SK-N-MC (cell line): ENCODE data around the gene ADAMTS4.
"Not testable (repeated sequence)": the region's sequence is repeated elsewhere in the genome, so short reads cannot be mapped to it uniquely, and the experiment has no call there.

Experiments used
- DNase-seq: peaks from one replicate; pipeline ENCODE4 v3.0.0-alpha.2; 2011; ENCODE audit warnings: low read depth, low spot score
- H3K27ac ChIP-seq: fragments of 200-600 bp; sonication (generic); 2 replicates; pipeline ENCODE4 v1.5.1; 2016; ENCODE audit warnings: mixed run types
- H3K36me3 ChIP-seq: fragments of 200-600 bp; sonication (generic); 2 replicates; pipeline ENCODE4 v1.6.1; 2017; ENCODE audit warnings: antibody characterized with exemption, low read length, mixed read lengths; ENCODE audit not compliant: insufficient read depth
- H3K4me3 ChIP-seq: fragments of 200-600 bp; sonication (generic); 2 replicates; pipeline ENCODE4 v1.5.1; 2016
- H3K9ac ChIP-seq: fragments of 200-600 bp; sonication (generic); 2 replicates; pipeline ENCODE4 v1.8.0; 2017; ENCODE audit warnings: mixed run types, mixed read lengths; ENCODE audit not compliant: insufficient read length
- H3K9me3 ChIP-seq: fragments of 200-600 bp; sonication (generic); 2 replicates; pipeline ENCODE4 v1.6.1; 2017; ENCODE audit warnings: low read depth, mild to moderate bottlenecking, antibody characterized with exemption, low read length, moderate library complexity, mixed read lengths
- EZH2 ChIP-seq: fragments of 200-600 bp; sonication (generic); IDR thresholded peaks from one replicate; pipeline ENCODE4 v1.6.1; 2017; ENCODE audit warnings: antibody characterized with exemption
- FOXP2 ChIP-seq: optimal IDR thresholded peaks from 2 replicates; pipeline ENCODE3; 2011; ENCODE audit warnings: mild to moderate bottlenecking, moderate library complexity; ENCODE audit not compliant: insufficient read depth; ENCODE audit errors: extremely low read length, control extremely low read depth
- POLR2AphosphoS5 ChIP-seq: IDR thresholded peaks from 2 replicates; pipeline ENCODE4 v1.6.1; 2012; ENCODE audit warnings: mild to moderate bottlenecking, low read depth, low read length, borderline replicate concordance

ADAMTS4 gene

DNA sequence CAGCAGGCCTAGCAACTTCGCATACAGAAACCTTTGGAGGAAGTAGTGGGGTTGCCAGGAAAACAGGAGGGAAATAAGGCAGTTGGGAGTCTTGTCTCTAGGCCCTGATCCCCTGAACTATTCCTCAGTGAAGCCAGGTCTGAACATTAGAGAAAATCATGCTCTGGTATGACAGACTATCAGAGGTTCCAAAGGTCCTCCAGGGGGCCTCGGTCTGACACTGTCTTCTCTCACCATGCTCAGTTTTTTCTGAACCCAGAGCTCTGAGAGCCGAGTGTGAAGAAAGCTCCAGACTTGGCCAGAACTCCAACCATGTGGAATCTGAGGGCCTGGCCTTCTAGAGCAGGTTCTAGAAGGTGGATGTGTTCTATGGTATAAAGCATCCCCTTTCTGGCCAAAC is 31.0 kb upstream of the ADAMTS4 start:
- Histone ChIP-seq H3K4me3 (no peak overlapping the region), H3K9me3 (no peaks in the 10 kb centered on the region), H3K36me3 (peaks cover 16% of the 10 kb centered on the region; the same call in 1 of the 2 replicates), H3K9ac (no peak overlapping the region), H3K27ac (no peak overlapping the region)
- no peak for TF ChIP-seq FOXP2
- no peak for TF ChIP-seq EZH2
- TF ChIP-seq POLR2AphosphoS5: no peak
- no peak for DNase-seq

DNA sequence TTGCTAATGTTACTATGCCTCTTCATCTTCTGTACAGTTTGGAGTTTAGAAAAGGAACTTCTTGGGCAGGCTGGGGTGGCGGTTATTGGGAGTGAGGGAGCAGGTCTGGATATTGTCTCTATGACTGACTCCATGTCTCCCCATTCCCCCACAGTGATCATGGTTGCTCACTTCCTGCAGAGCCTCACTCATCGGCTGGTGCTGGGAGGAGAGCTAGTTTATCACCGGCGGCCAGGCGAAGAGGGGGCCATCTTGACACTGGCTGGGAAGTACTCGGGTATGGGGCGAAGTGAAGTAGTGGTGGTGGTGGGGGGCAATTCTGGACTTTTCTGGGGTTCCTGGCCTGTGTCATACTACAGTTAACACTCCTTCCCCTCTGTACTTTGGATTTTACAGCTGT is 29.2 kb upstream of the ADAMTS4 start:
- no peaks in the 10 kb centered on the region for H3K9me3 ChIP-seq
- no peak for DNase-seq
- H3K36me3 ChIP-seq: peaks cover 16% of the 10 kb centered on the region; the same call in 1 of the 2 replicates
- H3K9ac ChIP-seq: peak overlapping the region; percentile 46
- TF ChIP-seq FOXP2 (no peak), EZH2 (no peak), POLR2AphosphoS5 (no peak)
- H3K27ac ChIP-seq: peak overlapping the region; percentile 66
- H3K4me3 ChIP-seq: peak overlapping the region; percentile 83

DNA sequence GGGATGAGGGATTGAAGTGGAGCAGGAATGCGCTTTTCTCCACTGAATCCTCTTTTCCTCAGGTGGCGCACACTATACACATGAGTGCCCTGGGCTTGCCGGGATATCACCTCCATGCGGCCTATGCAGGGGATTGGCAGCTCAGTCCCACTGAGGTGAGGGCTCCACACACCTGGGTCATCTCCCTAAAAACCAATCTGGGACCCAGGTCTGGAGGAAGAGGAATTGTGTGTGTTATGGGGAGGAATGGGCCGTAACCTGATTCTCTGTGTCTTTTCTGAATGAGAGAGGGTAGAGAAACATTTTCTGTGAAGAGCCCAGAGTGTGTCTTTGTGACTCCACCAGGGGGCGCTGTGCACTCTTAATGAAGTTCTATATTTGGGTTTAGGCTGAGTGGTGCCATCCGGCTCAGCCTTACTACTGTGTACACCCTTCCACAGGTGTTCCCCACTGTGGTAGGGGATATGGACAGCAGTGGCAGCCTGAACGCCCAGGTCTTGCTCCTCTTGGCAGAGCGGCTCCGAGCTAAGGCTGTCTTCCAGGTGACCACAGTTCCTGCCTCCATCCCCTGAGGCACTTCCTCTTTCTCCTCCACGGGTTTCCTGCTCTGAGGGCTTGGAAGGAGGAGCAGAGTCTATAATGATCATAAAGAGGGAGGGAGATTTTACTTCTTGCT is 28.5 kb upstream of the ADAMTS4 start:
- Histone ChIP-seq H3K9ac (peak overlapping the region; percentile 53), H3K27ac (peak overlapping the region; percentile 66), H3K4me3 (peak overlapping the region; percentile 83), H3K36me3 (peaks cover 16% of the 10 kb centered on the region; the same call in 1 of the 2 replicates), H3K9me3 (no peaks in the 10 kb centered on the region)
- peak; percentile 79 for DNase-seq
- TF ChIP-seq FOXP2 (no peak), EZH2 (no peak), POLR2AphosphoS5 (no peak)

DNA sequence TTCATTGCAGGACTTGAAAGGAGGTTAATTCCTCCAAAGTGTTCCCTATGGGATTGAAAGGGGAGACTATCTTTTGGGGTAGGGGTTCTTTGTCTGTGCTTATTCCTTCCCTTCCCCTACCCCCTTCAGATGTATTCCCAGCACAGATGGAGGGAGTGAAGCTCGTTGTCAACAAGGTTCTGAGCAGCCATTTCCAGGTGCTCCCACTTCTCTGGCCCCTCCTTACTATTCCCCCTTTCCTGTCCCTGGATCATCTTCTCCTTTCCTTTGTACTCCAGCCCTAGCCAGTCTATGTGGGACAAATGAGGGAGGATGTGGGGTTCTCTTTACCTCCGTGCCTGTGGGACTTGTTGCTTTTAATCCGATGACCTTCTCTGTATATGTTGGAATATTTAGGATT is 27.9 kb upstream of the ADAMTS4 start:
- H3K9ac ChIP-seq: peak overlapping the region; percentile 53
- peak overlapping the region; percentile 34 for H3K27ac ChIP-seq
- DNase-seq: no peak

DNA sequence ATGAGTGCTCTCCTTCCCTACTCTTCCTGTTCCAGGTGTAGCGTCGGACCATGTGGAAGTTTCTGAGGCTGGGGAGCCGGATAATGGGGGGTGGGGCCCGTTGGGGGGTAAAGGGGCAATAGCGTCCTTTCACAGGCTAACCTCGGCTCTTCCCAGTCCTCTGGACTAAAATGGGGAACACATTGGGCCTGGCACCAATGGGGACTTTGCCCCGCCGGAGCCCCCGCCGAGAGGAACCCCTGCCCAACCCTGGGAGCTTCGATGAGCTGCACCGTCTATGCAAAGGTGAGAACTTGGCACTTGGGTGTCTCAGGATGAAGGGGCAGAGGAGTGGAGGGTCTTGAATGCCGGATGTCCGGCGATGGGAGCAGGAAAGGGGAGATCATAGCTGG is 27.5 kb upstream of the ADAMTS4 start:
- H3K9ac ChIP-seq: peak overlapping the region; percentile 53
- H3K4me3 ChIP-seq: peak overlapping the region; percentile 83
- peaks cover 16% of the 10 kb centered on the region; the same call in 1 of the 2 replicates for H3K36me3 ChIP-seq
- no peaks in the 10 kb centered on the region for H3K9me3 ChIP-seq
- TF ChIP-seq FOXP2 (no peak), EZH2 (no peak), POLR2AphosphoS5 (no peak)
- no peak for DNase-seq
- H3K27ac ChIP-seq: no peak overlapping the region

More for the DNA sequence above, 27.9 kb upstream of the ADAMTS4 start:
- Histone ChIP-seq H3K4me3 (peak overlapping the region; percentile 83), H3K36me3 (peaks cover 16% of the 10 kb centered on the region; the same call in 1 of the 2 replicates), H3K9me3 (no peaks in the 10 kb centered on the region)
- no peak for TF ChIP-seq FOXP2
- no peak for TF ChIP-seq EZH2
- no peak for TF ChIP-seq POLR2AphosphoS5

- no peaks in the 10 kb centered on the region for H3K9me3 ChIP-seq
- no peak for TF ChIP-seq FOXP2
- no peak for TF ChIP-seq EZH2
- no peak; the same call in 1 of the 2 replicates for TF ChIP-seq POLR2AphosphoS5
- H3K4me3 ChIP-seq: peak within 1 kb of the TSS; percentile 83
- H3K27ac ChIP-seq: peak within 1 kb of the TSS; percentile 75
- peak within 1 kb of the TSS; percentile 53 for H3K9ac ChIP-seq
- DNase-seq: peak; percentile 99
- peaks cover 16% of the 10 kb centered on the region; the same call in 1 of the 2 replicates for H3K36me3 ChIP-seq
Observed at GRCh38 chr1:161225534-161226319, 26.9 kb upstream of the ADAMTS4 start, which contains the start of gene TOMM40L. TSS of gene TOMM40L (plus strand) at chr1:161226060. CDS start at chr1:161226490, 430 bp downstream.

GRCh38 chr1:161225178-161225533 is 26.3 kb upstream of the ADAMTS4 start:
- peak overlapping the region; percentile 11 for H3K9ac ChIP-seq
- H3K9me3 ChIP-seq: no peaks in the 10 kb centered on the region
- peak overlapping the region; percentile 75 for H3K27ac ChIP-seq
- TF ChIP-seq EZH2 (no peak), POLR2AphosphoS5 (no peak), FOXP2 (no peak)
- no peak for DNase-seq
- peaks cover 16% of the 10 kb centered on the region; the same call in 1 of the 2 replicates for H3K36me3 ChIP-seq
- H3K4me3 ChIP-seq: peak overlapping the region; percentile 29

GRCh38 chr1:161224695-161225087 is 25.8 kb upstream of the ADAMTS4 start:
- not testable (repeated sequence) for DNase-seq

More at GRCh38 chr1:161224695-161225087, 25.8 kb upstream of the ADAMTS4 start:
- H3K9me3 ChIP-seq, H3K9ac ChIP-seq, H3K4me3 ChIP-seq, H3K27ac ChIP-seq: not testable (repeated sequence)
- H3K36me3 ChIP-seq: peaks cover 16% of the 10 kb centered on the region; the same call in 1 of the 2 replicates
